Brain microvascular endothelial cell (primary cell): ENCODE results near the gene DDX1.

Source experiments
- DNase-seq: peaks from one replicate; pipeline ENCODE4 v3.0.0-alpha.2; 2020
- H3K27ac ChIP-seq: fragments of 250-450 bp; sonication (Bioruptor Pico); 2 replicates; pipeline ENCODE4 v1.5.1; 2020; ENCODE audit warnings: mild to moderate bottlenecking, moderate library complexity
- H3K27me3 ChIP-seq: fragments of 250-450 bp; sonication (Bioruptor Pico); replicated peaks from 2 replicates; pipeline ENCODE4 v1.5.1; 2020; ENCODE audit warnings: mild to moderate bottlenecking
- H3K36me3 ChIP-seq: fragments of 250-450 bp; sonication (Bioruptor Pico); replicated peaks from 2 replicates; pipeline ENCODE4 v1.5.1; 2020; ENCODE audit warnings: mild to moderate bottlenecking
- H3K4me3 ChIP-seq: 2 replicates; pipeline ENCODE4 v1.5.1; 2011; ENCODE audit warnings: low read depth, mild to moderate bottlenecking, control low read depth, low read length, moderate library complexity
- CTCF ChIP-seq: IDR thresholded peaks from 2 replicates; pipeline ENCODE4 v1.5.1; 2011; ENCODE audit warnings: low read depth, mild to moderate bottlenecking, moderate library complexity, low read length, control low read depth, inconsistent platforms; ENCODE audit errors: missing control alignments
- in situ Hi-C: cut with HindIII; loops from 2 replicates; pipeline ENCODE4 v1.10.0; 2017; ENCODE audit warnings: low sequenced_read_pairs, low pct_ligation_motif_present

The DDX1 gene

GRCh38 chr2:15556311-15556930 lies 35.2 kb upstream of the DDX1 start:
- H3K36me3 ChIP-seq, result peaks cover 3% of the 10 kb centered on the region
- DNase-seq, result no peak
- H3K27me3 ChIP-seq, result no peaks in the 10 kb centered on the region
- in situ Hi-C loops, result no loop called here
- no peak overlapping the region for H3K4me3 ChIP-seq
- TF ChIP-seq CTCF, result no peak
- no peak overlapping the region for H3K27ac ChIP-seq

- no peak overlapping the region for H3K4me3 ChIP-seq
- TF ChIP-seq CTCF, result no peak
- no peak overlapping the region for H3K27ac ChIP-seq
Observed at GRCh38 chr2:15557887-15558311, 33.8 kb upstream of the DDX1 start.

GRCh38 chr2:15559379-15560139 lies 32.1 kb upstream of the DDX1 start:
- in situ Hi-C loops, result no loop called here
- no peak for TF ChIP-seq CTCF
- H3K36me3 ChIP-seq, result no peaks in the 10 kb centered on the region
- no peak for DNase-seq
- peak overlapping the region; percentile 89 for H3K4me3 ChIP-seq
- H3K27ac ChIP-seq, result no peak overlapping the region
- H3K27me3 ChIP-seq, result no peaks in the 10 kb centered on the region

More at GRCh38 chr2:15557887-15558311, 33.8 kb upstream of the DDX1 start:
- no peak for DNase-seq
- no peaks in the 10 kb centered on the region for H3K27me3 ChIP-seq
- in situ Hi-C loops, result no loop called here
- no peaks in the 10 kb centered on the region for H3K36me3 ChIP-seq

- no peaks in the 10 kb centered on the region for H3K36me3 ChIP-seq
- TF ChIP-seq CTCF, result no peak
- H3K27me3 ChIP-seq, result no peaks in the 10 kb centered on the region
- peak; percentile 50 for DNase-seq
- peak overlapping the region; percentile 89 for H3K4me3 ChIP-seq
- in situ Hi-C loops, result no loop called here
- H3K27ac ChIP-seq, result peak overlapping the region; percentile 87
Observed at GRCh38 chr2:15560140-15560987, 31.3 kb upstream of the DDX1 start.

- H3K36me3 ChIP-seq, result no peaks in the 10 kb centered on the region
- no peaks in the 10 kb centered on the region for H3K27me3 ChIP-seq
- DNase-seq, result peak; percentile 92
- H3K4me3 ChIP-seq, result peak within 1 kb of the TSS; percentile 89
- peak within 1 kb of the TSS; percentile 87 for H3K27ac ChIP-seq
- in situ Hi-C loops, result no loop called here
- no peak for TF ChIP-seq CTCF
Observed at GRCh38 chr2:15560988-15561573, 30.6 kb upstream of the DDX1 start, which contains the start of gene NBAS. NBAS (minus strand) TSS chr2:15561334; CDS start chr2:15561304, 30 bp downstream.
